Ascending aorta (tissue), 2 donors: ENCODE measurements around the gene MAPT. TPM values are rescaled to one million over a fixed set of nuclear protein-coding genes. Genes with fewer than 3 reads are reported as not detected.

Experiments used
- DNase-seq, 2 donors: peaks; one replicate each; pipeline ENCODE4 v3.0.0-alpha.2; 2019; ENCODE audit warnings: low spot score in 2 of 2
- H3K27ac ChIP-seq, 2 donors: fragments of 200-600 bp; sonication (generic); one replicate each; pipeline ENCODE4 v1.5.1; 2016 to 2017; ENCODE audit warnings: mild to moderate bottlenecking in 1 of 2
- H3K27me3 ChIP-seq: fragments of 200-600 bp; sonication (generic); one replicate; pipeline ENCODE4 v1.5.1; 2017
- H3K36me3 ChIP-seq, 2 donors: fragments of 200-600 bp; sonication (generic); one replicate each; pipeline ENCODE4 v1.5.1; 2016
- H3K4me1 ChIP-seq, 2 donors: fragments of 200-600 bp; sonication (generic); one replicate each; pipeline ENCODE4 v1.5.1; 2016 to 2017; ENCODE audit warnings: mild to moderate bottlenecking in 1 of 2
- H3K4me3 ChIP-seq, 2 donors: fragments of 200-600 bp; sonication (generic); one replicate each; pipeline ENCODE4 v1.5.1; 2016 to 2017; ENCODE audit warnings: mild to moderate bottlenecking in 1 of 2
- H3K9me3 ChIP-seq, 2 donors: fragments of 200-600 bp; sonication (generic); one replicate each; pipeline ENCODE4 v1.5.1; 2016
- intact Hi-C: fragments of 100-400 bp; cut with DNase I; formaldehyde crosslinking; loops from one replicate; pipeline ENCODE4 v1.15.1; 2023
- total RNA-seq: library from RNA; depleted of rRNA; stranded (reverse); fragments of >200 nt; gene quantifications from one replicate; pipeline ENCODE4 v1.1.0, GENCODE V29; 2016
- TF ChIP-seq, protein P1 (sequence below), 3 experiments: fragments of 200-600 bp in 2 of 3; fragments of 450-650 bp in 1 of 3; sonication (generic) in 2 of 3; IDR thresholded peaks; one replicate each; pipeline ENCODE4 v1.5.1; 2016 to 2019; ENCODE audit warnings: antibody characterized with exemption in 3 of 3, mild to moderate bottlenecking in 1 of 3, moderate library complexity in 1 of 3

The MAPT gene
- total RNA-seq = 0.32 TPM

DNA sequence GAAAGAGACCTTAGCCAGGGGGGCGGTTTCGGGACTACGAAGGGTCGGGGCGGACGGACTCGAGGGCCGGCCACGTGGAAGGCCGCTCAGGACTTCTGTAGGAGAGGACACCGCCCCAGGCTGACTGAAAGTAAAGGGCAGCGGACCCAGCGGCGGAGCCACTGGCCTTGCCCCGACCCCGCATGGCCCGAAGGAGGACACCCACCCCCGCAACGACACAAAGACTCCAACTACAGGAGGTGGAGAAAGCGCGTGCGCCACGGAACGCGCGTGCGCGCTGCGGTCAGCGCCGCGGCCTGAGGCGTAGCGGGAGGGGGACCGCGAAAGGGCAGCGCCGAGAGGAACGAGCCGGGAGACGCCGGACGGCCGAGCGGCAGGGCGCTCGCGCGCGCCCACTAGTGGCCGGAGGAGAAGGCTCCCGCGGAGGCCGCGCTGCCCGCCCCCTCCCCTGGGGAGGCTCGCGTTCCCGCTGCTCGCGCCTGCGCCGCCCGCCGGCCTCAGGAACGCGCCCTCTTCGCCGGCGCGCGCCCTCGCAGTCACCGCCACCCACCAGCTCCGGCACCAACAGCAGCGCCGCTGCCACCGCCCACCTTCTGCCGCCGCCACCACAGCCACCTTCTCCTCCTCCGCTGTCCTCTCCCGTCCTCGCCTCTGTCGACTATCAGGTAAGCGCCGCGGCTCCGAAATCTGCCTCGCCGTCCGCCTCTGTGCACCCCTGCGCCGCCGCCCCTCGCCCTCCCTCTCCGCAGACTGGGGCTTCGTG, at the start of gene MAPT:
TSS of gene MAPT (plus strand) at position 533 of the 763 bp plus-strand sequence. CDS start 67,784 bp downstream, outside the sequence.
- intact Hi-C loops = loop anchor here (1.0 kb wide), 1 partner anchor 372 kb away; no protein-coding TSS in a partner anchor
- H3K9me3 ChIP-seq = no peaks in the 10 kb centered on the region
- no peaks in the 10 kb centered on the region for H3K36me3 ChIP-seq
- DNase-seq = peak; percentile 27 to 93
- peaks cover 6 to 25% of the 10 kb centered on the region in 2 donors for H3K4me1 ChIP-seq
- peaks cover 6% of the 10 kb centered on the region for H3K27me3 ChIP-seq
- H3K27ac ChIP-seq = no peak within 1 kb of the TSS
- H3K4me3 ChIP-seq = peak within 1 kb of the TSS; percentile 70 to 84
- TF ChIP-seq, protein P1, sequence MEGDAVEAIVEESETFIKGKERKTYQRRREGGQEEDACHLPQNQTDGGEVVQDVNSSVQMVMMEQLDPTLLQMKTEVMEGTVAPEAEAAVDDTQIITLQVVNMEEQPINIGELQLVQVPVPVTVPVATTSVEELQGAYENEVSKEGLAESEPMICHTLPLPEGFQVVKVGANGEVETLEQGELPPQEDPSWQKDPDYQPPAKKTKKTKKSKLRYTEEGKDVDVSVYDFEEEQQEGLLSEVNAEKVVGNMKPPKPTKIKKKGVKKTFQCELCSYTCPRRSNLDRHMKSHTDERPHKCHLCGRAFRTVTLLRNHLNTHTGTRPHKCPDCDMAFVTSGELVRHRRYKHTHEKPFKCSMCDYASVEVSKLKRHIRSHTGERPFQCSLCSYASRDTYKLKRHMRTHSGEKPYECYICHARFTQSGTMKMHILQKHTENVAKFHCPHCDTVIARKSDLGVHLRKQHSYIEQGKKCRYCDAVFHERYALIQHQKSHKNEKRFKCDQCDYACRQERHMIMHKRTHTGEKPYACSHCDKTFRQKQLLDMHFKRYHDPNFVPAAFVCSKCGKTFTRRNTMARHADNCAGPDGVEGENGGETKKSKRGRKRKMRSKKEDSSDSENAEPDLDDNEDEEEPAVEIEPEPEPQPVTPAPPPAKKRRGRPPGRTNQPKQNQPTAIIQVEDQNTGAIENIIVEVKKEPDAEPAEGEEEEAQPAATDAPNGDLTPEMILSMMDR (IDR thresholded peaks at IDR 0.05) = peak; percentile 68 to 97 (median 79)

- TF ChIP-seq, protein P1 (IDR thresholded peaks at IDR 0.05) = no peak
- Histone ChIP-seq H3K27me3 (no peaks in the 10 kb centered on the region), H3K9me3 (no peaks in the 10 kb centered on the region), H3K4me3 (no peak within 1 kb of the TSS), H3K4me1 (no peaks in the 10 kb centered on the region), H3K27ac (no peak within 1 kb of the TSS), H3K36me3 (no peaks in the 10 kb centered on the region)
- intact Hi-C loops = no loop called here
- DNase-seq = no peak
These were observed 49.5 kb upstream of the MAPT start, which contains the start of gene SPPL2C for GRCh38 chr17:45844695-45845375. Gene SPPL2C, plus strand, starts transcription at chr17:45844881. Its CDS starts 26 bp downstream, at chr17:45844907.

DNA sequence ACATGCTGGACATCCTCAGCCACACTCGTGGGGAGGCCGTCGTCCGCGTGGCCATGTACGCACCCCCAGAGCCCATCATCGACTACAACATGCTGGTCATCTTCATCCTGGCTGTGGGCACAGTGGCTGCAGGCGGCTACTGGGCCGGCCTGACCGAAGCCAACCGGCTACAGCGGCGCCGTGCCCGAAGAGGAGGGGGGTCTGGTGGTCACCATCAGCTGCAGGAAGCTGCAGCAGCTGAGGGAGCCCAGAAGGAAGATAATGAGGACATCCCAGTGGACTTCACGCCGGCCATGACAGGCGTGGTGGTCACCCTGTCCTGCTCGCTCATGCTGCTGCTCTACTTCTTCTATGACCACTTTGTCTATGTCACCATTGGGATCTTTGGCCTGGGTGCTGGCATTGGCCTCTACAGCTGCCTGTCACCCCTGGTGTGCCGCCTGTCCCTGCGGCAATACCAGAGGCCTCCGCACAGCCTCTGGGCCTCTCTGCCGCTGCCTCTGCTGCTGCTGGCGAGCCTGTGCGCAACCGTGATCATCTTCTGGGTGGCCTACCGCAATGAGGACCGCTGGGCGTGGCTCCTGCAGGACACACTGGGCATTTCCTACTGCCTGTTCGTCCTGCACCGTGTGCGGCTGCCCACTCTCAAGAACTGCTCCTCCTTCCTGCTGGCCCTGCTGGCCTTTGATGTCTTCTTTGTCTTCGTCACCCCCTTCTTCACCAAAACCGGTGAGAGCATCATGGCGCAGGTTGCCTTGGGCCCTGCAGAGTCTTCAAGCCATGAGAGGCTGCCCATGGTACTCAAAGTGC, 48.8 kb upstream of the MAPT start:
- Histone ChIP-seq H3K27me3 (no peaks in the 10 kb centered on the region), H3K36me3 (no peaks in the 10 kb centered on the region), H3K4me3 (no peak overlapping the region), H3K9me3 (no peaks in the 10 kb centered on the region), H3K27ac (no peak overlapping the region), H3K4me1 (no peaks in the 10 kb centered on the region)
- TF ChIP-seq, protein P1 (IDR thresholded peaks at IDR 0.05) = no peak
- intact Hi-C loops = no loop called here
- DNase-seq = no peak

GRCh38 chr17:45846223-45846622, 48.1 kb upstream of the MAPT start:
- DNase-seq = no peak
- no peaks in the 10 kb centered on the region for H3K36me3 ChIP-seq
- no peaks in the 10 kb centered on the region for H3K27me3 ChIP-seq
- H3K4me3 ChIP-seq = no peak overlapping the region
- H3K27ac ChIP-seq = no peak overlapping the region
- no peaks in the 10 kb centered on the region for H3K9me3 ChIP-seq
- no peaks in the 10 kb centered on the region for H3K4me1 ChIP-seq
- intact Hi-C loops = no loop called here
- TF ChIP-seq, protein P1 (IDR thresholded peaks at IDR 0.05) = no peak

- intact Hi-C loops = no loop called here
- Histone ChIP-seq H3K27me3 (no peaks in the 10 kb centered on the region), H3K9me3 (no peaks in the 10 kb centered on the region), H3K4me3 (no peak overlapping the region), H3K36me3 (no peaks in the 10 kb centered on the region), H3K4me1 (no peaks in the 10 kb centered on the region), H3K27ac (no peak overlapping the region)
- no peak for DNase-seq
- TF ChIP-seq, protein P1 (IDR thresholded peaks at IDR 0.05) = no peak
These were observed 47.7 kb upstream of the MAPT start for GRCh38 chr17:45846646-45847045.
